Common myeloid progenitor, CD34-positive (primary cell): Measurements from ENCODE around the gene ADPRS.

Source experiments
- CTCF ChIA-PET: fragments of 350-600 bp; sonication (Branson Sonifier 250); formaldehyde crosslinking; loops from one replicate; lab custom pipeline; 2021; ENCODE audit warnings: antibody characterized with exemption; lab: Charles Lee
- POLR2A ChIA-PET: fragments of 350-600 bp; sonication (Branson Sonifier 250); formaldehyde crosslinking; loops from one replicate; lab custom pipeline; 2021; ENCODE audit warnings: antibody characterized with exemption; lab: Charles Lee
- DNase-seq, 3 donors: peaks; one replicate each; pipeline versions ENCODE4 v3.0.0 to v3.0.0-alpha.2; 2013
- H3K27ac ChIP-seq, 2 experiments: 1 replicate in 1 of 2; 2 replicates in 1 of 2; pipeline ENCODE4 v1.7.0; 2013; ENCODE audit warnings: inconsistent platforms in 2 of 2, low read length in 2 of 2, mild to moderate bottlenecking in 2 of 2, low read depth in 1 of 2, moderate library complexity in 1 of 2; ENCODE audit not compliant: severe bottlenecking in 2 of 2, insufficient read depth in 1 of 2, poor library complexity in 1 of 2
- H3K27me3 ChIP-seq, 5 experiments: replicated peaks in 2 of 5; 1 replicate in 3 of 5; 2 replicates in 2 of 5; pipeline versions ENCODE4 v1.6.1 to v1.7.0; 2013; ENCODE audit warnings: low read length in 4 of 5, mild to moderate bottlenecking in 2 of 5, moderate library complexity in 2 of 5, inconsistent platforms in 1 of 5; ENCODE audit not compliant: insufficient read depth in 5 of 5, control insufficient read depth in 4 of 5
- H3K36me3 ChIP-seq, 4 experiments: 1 replicate in 2 of 4; 2 replicates in 2 of 4; pipeline versions ENCODE4 v1.6.1 to v1.7.0; 2013; ENCODE audit warnings: low read length in 3 of 4, control low read depth in 1 of 4, mild to moderate bottlenecking in 1 of 4; ENCODE audit not compliant: control insufficient read depth in 4 of 4, insufficient read depth in 4 of 4
- H3K4me1 ChIP-seq, 4 experiments: 1 replicate in 3 of 4; 2 replicates in 1 of 4; pipeline versions ENCODE4 v1.6.1 to v1.7.1; 2013; ENCODE audit warnings: low read length in 3 of 4, mild to moderate bottlenecking in 3 of 4, control low read depth in 1 of 4, inconsistent platforms in 1 of 4, moderate library complexity in 1 of 4; ENCODE audit not compliant: control insufficient read depth in 4 of 4, insufficient read depth in 4 of 4; ENCODE audit errors: control extremely low read depth in 1 of 4
- H3K4me3 ChIP-seq, 7 experiments: 1 replicate in 4 of 7; 2 replicates in 3 of 7; pipeline versions ENCODE4 v1.5.1 to v1.7.0; 2013; ENCODE audit warnings: mild to moderate bottlenecking in 7 of 7, low read length in 6 of 7, moderate library complexity in 6 of 7, inconsistent platforms in 2 of 7, low read depth in 2 of 7, control low read depth in 1 of 7; ENCODE audit not compliant: insufficient read depth in 4 of 7, control insufficient read depth in 1 of 7; ENCODE audit errors: extremely low read depth in 1 of 7
- H3K9me3 ChIP-seq, 5 experiments: 1 replicate in 4 of 5; 2 replicates in 1 of 5; pipeline versions ENCODE4 v1.6.1 to v1.7.1; 2013; ENCODE audit warnings: low read length in 4 of 5, mild to moderate bottlenecking in 2 of 5, inconsistent platforms in 1 of 5, low read depth in 1 of 5, moderate library complexity in 1 of 5; ENCODE audit not compliant: control insufficient read depth in 4 of 5, insufficient read depth in 2 of 5; ENCODE audit errors: control extremely low read depth in 1 of 5
- WGBS: methylation state at CpG from one replicate; pipeline ENCODE4 v1.1.5; 2013; ENCODE audit not compliant: insufficient coverage; 5-methylcytosine and 5-hydroxymethylcytosine counted together

The ADPRS gene

DNA sequence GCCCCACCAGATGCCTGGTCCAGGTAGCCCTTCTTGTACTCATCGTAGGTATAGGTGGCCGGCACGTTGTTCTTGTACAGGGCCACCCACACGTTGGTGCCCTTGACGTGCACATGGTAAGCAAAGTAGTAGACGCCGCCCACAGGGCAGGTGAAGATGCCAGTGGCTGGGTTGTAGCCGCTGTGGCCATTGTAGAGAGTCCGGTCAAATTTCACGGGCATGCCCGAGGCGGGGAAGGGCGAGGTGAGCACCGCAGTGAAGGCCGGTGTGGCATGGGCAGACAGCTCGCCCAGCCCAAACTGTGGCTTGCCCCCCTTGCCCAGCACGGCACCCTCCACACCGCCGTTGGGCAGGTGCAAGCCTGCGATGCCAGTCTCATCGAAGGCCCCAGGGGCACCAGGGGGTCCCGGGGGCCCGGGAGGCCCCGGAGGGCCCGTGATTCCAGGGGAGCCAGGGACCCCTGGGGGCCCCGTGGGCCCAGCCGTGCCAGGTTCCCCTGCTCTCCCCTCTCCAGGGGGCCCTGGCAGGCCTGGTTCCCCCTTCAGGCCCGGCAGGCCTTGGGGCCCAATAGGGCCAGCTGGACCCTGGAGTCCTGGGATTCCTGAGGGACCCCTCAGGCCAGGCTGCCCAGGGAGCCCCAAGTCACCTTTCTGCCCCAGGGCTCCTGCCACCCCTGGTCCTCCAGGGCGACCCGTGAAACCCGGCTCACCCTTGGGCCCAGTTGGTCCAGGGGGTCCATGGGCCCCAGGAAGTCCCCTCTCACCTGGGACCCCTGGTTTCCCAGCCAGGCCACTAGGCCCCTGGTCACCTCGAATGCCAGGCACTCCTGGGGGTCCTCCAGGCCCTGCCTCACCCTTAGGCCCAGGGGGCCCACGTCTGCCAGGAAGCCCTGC lies 9.2 kb downstream of the ADPRS start:
- ChIA-PET POLR2A (interaction anchor here (0.5 to 0.6 kb wide), 2 partner anchors 58 kb away, joined by 3 read pairs; partner anchors contain the start of gene MAP7D1), CTCF (interaction anchor here (0.8 to 17.2 kb wide), 10 partner anchors 8 to 202 kb away, joined by 3 to 283 read pairs (median 4); no protein-coding TSS in a partner anchor)
- 98% methylated on average over 32 of the region's 33 CpGs for WGBS

DNA sequence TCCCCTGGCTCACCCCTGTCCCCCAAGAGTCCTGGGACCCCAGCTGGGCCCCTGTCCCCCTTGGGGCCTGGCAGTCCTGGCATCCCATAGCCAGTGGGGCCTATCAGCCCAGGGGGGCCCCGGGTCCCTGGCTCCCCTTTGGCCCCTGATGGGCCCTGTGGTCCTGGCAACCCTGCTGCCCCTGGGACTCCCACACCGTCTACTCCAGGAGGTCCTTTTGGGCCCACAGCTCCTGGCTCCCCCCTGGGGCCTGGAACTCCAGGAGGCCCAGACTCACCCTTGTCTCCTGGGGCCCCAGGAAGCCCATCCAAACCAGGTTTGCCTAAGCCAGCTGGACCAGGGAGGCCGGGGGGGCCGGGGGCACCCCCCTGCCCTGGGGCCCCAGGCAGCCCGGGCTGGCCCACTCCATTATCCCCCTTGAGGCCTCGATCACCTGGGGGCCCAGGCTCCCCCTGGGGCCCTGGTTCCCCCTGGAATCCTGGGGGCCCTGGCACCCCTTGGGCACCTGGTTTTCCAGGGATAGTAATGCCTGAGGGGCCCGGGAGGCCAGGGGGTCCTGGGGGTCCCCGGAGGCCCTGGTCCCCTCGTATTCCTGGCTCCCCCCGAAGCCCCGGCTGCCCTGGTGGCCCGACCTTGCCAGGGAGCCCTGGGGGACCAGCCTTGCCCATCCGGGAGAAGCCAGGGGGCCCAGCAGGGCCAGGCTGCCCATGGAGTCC lies 10.1 kb downstream of the ADPRS start:
- peaks cover 0 to 20% (median 13%) of the 10 kb centered on the region in 4 experiments for H3K4me1 ChIP-seq
- H3K4me3 ChIP-seq, result no peak overlapping the region
- CTCF ChIA-PET, result interaction anchor here (0.8 to 17.2 kb wide), 6 partner anchors 9 to 201 kb away, joined by 3 to 283 read pairs (median 26); no protein-coding TSS in a partner anchor
- peaks cover 2 to 17% (median 12%) of the 10 kb centered on the region in 4 experiments for H3K36me3 ChIP-seq
- POLR2A ChIA-PET, result no interaction called here
- no peaks in the 10 kb centered on the region for H3K9me3 ChIP-seq
- H3K27ac ChIP-seq, result no peak overlapping the region
- DNase-seq, result no peak
- WGBS, result 94% methylated on average over 13 of the region's 13 CpGs
- no peaks in the 10 kb centered on the region for H3K27me3 ChIP-seq

More for the DNA sequence above, 9.2 kb downstream of the ADPRS start:
- Histone ChIP-seq H3K27me3 (no peaks in the 10 kb centered on the region), H3K4me3 (no peak overlapping the region), H3K4me1 (peaks cover 0 to 20% (median 13%) of the 10 kb centered on the region in 4 experiments), H3K9me3 (no peaks in the 10 kb centered on the region), H3K27ac (no peak overlapping the region), H3K36me3 (peaks cover 11 to 26% (median 21%) of the 10 kb centered on the region in 4 experiments)
- no peak for DNase-seq

DNA sequence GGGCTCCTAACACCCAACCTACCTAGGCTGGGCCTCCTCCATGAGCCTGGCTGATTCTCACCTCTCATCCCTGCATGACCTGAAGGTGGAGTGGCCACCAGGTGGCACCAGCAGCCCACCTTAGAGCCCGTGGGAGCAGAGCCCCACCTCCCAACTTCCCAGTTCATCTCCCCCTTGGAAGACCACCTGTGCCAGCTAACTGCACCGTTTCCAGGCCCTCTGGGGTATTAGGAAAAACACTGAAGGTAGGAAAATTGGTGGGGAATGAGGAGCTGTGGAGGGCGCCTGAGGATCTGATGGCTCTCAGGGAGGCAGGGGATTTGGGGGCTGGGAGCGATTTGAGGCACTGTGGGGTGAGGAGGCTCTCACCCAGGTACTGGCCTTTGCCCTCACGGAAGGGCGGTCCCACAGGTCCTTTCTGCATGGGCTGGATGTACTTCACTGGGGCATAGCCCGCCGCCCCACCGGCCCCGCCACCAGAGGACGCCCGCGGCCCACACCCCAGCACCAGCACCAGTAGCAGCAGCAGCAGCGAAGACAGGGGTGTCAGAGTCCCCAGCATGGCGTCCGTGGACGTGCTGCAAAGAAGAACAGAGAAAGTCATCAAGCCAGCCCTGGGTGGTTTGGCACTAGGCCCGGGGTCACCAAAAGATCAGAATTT lies 11.1 kb downstream of the ADPRS start:
- peak; percentile 63 to 76 (median 75) for DNase-seq

DNA sequence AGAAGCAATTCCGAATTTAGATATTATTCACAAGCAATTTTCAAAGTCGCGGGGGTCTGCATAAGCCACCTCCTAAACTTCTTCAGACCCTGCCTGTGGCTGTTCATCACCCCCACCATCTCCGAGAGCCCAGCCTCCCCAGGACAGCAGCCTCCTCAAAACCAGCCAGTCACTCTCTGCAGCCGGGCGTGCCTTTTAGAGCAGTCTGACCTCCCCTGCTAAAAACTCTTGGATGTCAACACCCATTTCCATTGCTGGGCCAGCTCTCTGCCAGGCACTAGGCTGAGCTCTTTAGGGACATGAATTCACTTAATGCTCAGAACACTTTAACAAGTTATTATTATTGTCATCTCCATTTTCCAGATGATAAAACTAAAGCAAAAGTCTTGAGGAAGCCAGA lies 11.7 kb downstream of the ADPRS start:
- peaks cover 0 to 2% (median 0%) of the 10 kb centered on the region in 4 experiments for H3K36me3 ChIP-seq
- POLR2A ChIA-PET, result no interaction called here

More for the DNA sequence above, 11.1 kb downstream of the ADPRS start:
- 22% methylated on average over 8 of the region's 18 CpGs for WGBS
- CTCF ChIA-PET, result interaction anchor here (0.8 to 17.2 kb wide), 9 partner anchors 9 to 286 kb away, joined by 3 to 283 read pairs (median 8); no protein-coding TSS in a partner anchor
- H3K4me1 ChIP-seq, result peaks cover 0 to 20% (median 13%) of the 10 kb centered on the region in 4 experiments
- H3K27ac ChIP-seq, result no peak overlapping the region
- peaks cover 0 to 7% (median 3%) of the 10 kb centered on the region in 4 experiments for H3K36me3 ChIP-seq
- POLR2A ChIA-PET, result no interaction called here
- no peaks in the 10 kb centered on the region for H3K9me3 ChIP-seq
- H3K27me3 ChIP-seq, result no peaks in the 10 kb centered on the region
- H3K4me3 ChIP-seq, result peak overlapping the region in 3 of 7 experiments; percentile 19 to 66 (median 35)

DNA sequence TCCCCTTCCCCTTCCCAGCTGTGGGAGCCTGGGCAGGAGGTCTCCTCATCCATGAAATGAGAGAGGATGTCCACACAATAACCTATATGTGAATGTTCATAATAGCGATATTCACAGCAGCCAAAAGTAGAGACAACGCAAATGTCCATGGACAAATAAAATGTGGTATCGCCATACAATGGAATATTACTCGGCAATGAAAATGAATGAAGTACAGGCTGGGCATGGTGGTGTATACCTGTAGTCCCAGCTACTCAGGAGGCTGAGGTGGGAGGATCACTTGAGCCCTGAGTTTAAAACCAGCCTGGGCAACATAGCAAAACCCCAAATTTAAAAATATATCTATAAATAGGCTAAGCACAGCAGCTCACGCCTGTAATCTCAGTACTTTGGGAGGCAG lies 12.9 kb downstream of the ADPRS start:
- no peaks in the 10 kb centered on the region for H3K9me3 ChIP-seq
- WGBS, result 99% methylated on average over 5 of the region's 5 CpGs
- no peaks in the 10 kb centered on the region for H3K27me3 ChIP-seq
- no peaks in the 10 kb centered on the region for H3K36me3 ChIP-seq
- DNase-seq, result no peak
- H3K4me3 ChIP-seq, result no peak overlapping the region
- H3K4me1 ChIP-seq, result peaks cover 0 to 10% (median 2%) of the 10 kb centered on the region in 4 experiments
- H3K27ac ChIP-seq, result no peak overlapping the region
- POLR2A ChIA-PET, result no interaction called here
- CTCF ChIA-PET, result interaction anchor here (0.7 to 17.2 kb wide), 8 partner anchors 12 to 185 kb away, joined by 3 to 283 read pairs (median 17); no protein-coding TSS in a partner anchor

More for the DNA sequence above, 11.7 kb downstream of the ADPRS start:
- no peaks in the 10 kb centered on the region for H3K9me3 ChIP-seq
- no peaks in the 10 kb centered on the region for H3K27me3 ChIP-seq
- no peak for DNase-seq
- CTCF ChIA-PET, result interaction anchor here (0.7 to 17.2 kb wide), 11 partner anchors 10 to 285 kb away, joined by 3 to 283 read pairs (median 5); no protein-coding TSS in a partner anchor
- H3K4me1 ChIP-seq, result peaks cover 0 to 19% (median 11%) of the 10 kb centered on the region in 4 experiments
- no peak overlapping the region for H3K27ac ChIP-seq
- peak overlapping the region in 1 of 7 experiments; percentile 35 for H3K4me3 ChIP-seq
- 75% methylated on average over 5 of the region's 6 CpGs for WGBS

DNA sequence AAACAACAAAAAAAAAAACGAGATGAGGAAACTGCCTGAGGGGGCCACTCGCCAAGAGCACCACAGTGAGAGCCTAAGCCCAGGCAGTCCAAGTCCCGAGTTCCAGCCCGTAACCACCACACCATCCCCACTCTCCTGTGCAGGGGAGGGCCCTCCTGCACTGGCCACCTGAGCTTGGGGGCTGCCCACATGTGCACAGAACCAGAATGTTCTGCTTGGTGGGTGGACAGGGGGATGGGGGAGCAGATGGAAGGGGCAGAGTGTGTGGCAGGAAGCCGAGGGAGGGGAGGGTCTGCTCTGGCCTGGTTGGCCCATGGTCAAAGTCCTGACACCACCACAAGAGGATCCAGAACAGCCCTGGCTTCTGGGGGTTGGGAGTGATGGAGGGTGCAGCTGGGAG lies 17.6 kb downstream of the ADPRS start:
- no peaks in the 10 kb centered on the region for H3K9me3 ChIP-seq

More for the DNA sequence above, 17.6 kb downstream of the ADPRS start:
- CTCF ChIA-PET, result interaction anchor here (1.1 to 8.6 kb wide), 8 partner anchors 7 to 180 kb away, joined by 3 to 70 read pairs (median 5); no protein-coding TSS in a partner anchor
- no peak for DNase-seq
- H3K27me3 ChIP-seq, result no peaks in the 10 kb centered on the region
- no peak overlapping the region for H3K27ac ChIP-seq
- H3K4me3 ChIP-seq, result no peak overlapping the region
- POLR2A ChIA-PET, result no interaction called here
- 40% methylated on average over 3 of the region's 5 CpGs for WGBS
- peaks cover 0 to 14% (median 12%) of the 10 kb centered on the region in 4 experiments for H3K4me1 ChIP-seq
- no peaks in the 10 kb centered on the region for H3K36me3 ChIP-seq
